Hepatocyte (in vitro differentiated cells): ENCODE data around the gene CTBP2.

Source experiments
- CTCF ChIP-seq: fragments of 200-600 bp; sonication (generic); IDR thresholded peaks from 2 replicates; pipeline ENCODE4 v1.5.1; 2016; ENCODE audit warnings: antibody characterized with exemption, mild to moderate bottlenecking; ENCODE audit not compliant: poor library complexity
- EZH2phosphoT487 ChIP-seq: fragments of 200-600 bp; sonication (generic); IDR thresholded peaks from one replicate; pipeline ENCODE4 v1.6.1; 2018; ENCODE audit warnings: antibody characterized with exemption, mild to moderate bottlenecking, low read depth, moderate library complexity; ENCODE audit not compliant: unreplicated experiment, severe bottlenecking

- TF ChIP-seq CTCF (no peak), EZH2phosphoT487 (no peak)
Observed at GRCh38 chr10:125063256-125063925, 97.0 kb downstream of the CTBP2 start.
